Neural cell (in vitro differentiated cells): ENCODE results near the gene NUFIP1. TPM values are rescaled to one million over a fixed set of nuclear protein-coding genes. Genes with fewer than 3 reads are reported as not detected.

Experiments used
- H2AFZ ChIP-seq: fragments of 200-600, 300-800 bp; sonication (generic), shearing (Covaris generic); 2 replicates; pipeline ENCODE4 v1.6.0; 2014; ENCODE audit warnings: low read depth, mild to moderate bottlenecking, antibody characterized with exemption, low read length, moderate library complexity
- H3F3A ChIP-seq: fragments of 200-600 bp; shearing (Covaris generic); 2 replicates; pipeline ENCODE4 v1.6.1; 2016; ENCODE audit warnings: mild to moderate bottlenecking, moderate library complexity, mixed read lengths, antibody characterized with exemption, low read length; ENCODE audit not compliant: insufficient read depth, poor library complexity, severe bottlenecking
- H3K27ac ChIP-seq: fragments of 200-600, 300-800 bp; sonication (generic), shearing (Covaris generic); 2 replicates; pipeline ENCODE4 v1.5.1; 2014; ENCODE audit warnings: mild to moderate bottlenecking, low read length, moderate library complexity
- H3K27me3 ChIP-seq: fragments of 300-800, 200-600 bp; sonication (generic), shearing (Covaris generic); 2 replicates; pipeline ENCODE4 v1.6.0; 2014; ENCODE audit warnings: mild to moderate bottlenecking, low read depth, low read length, moderate library complexity; ENCODE audit not compliant: insufficient read depth
- H3K36me3 ChIP-seq: fragments of 300-800, 200-600 bp; sonication (generic), shearing (Covaris generic); 2 replicates; pipeline ENCODE4 v1.5.1; 2014; ENCODE audit warnings: mild to moderate bottlenecking, antibody characterized with exemption, low read length, moderate library complexity; ENCODE audit not compliant: insufficient read depth
- H3K4me2 ChIP-seq: fragments of 300-800, 200-600 bp; sonication (generic), shearing (Covaris generic); 2 replicates; pipeline ENCODE4 v1.6.0; 2014; ENCODE audit warnings: mild to moderate bottlenecking, low read length
- H3K4me3 ChIP-seq: fragments of 300-800, 200-600 bp; sonication (generic), shearing (Covaris generic); 2 replicates; pipeline ENCODE4 v1.5.1; 2014; ENCODE audit warnings: mild to moderate bottlenecking, low read length, moderate library complexity
- H3K79me2 ChIP-seq: fragments of 200-600 bp; shearing (Covaris generic); replicated peaks from 2 replicates; pipeline ENCODE4 v1.6.0; 2014; ENCODE audit warnings: mild to moderate bottlenecking, low read length, moderate library complexity; ENCODE audit not compliant: insufficient read depth
- H3K9ac ChIP-seq: fragments of 300-800, 200-600 bp; sonication (generic), shearing (Covaris generic); 2 replicates; pipeline ENCODE4 v1.6.1; 2016; ENCODE audit warnings: mild to moderate bottlenecking, low read length, mixed read lengths
- H3K9me2 ChIP-seq: fragments of 200-600 bp; shearing (Covaris generic); 2 replicates; pipeline ENCODE4 v1.6.1; 2016; ENCODE audit warnings: mild to moderate bottlenecking, low read length, mixed read lengths; ENCODE audit not compliant: insufficient read depth
- H3K9me3 ChIP-seq: fragments of 200-600, 300-800 bp; sonication (generic), shearing (Covaris generic); 2 replicates; pipeline ENCODE4 v1.6.1; 2016; ENCODE audit warnings: mild to moderate bottlenecking, mixed run types, low read length, moderate library complexity, mixed read lengths
- H4K20me1 ChIP-seq: fragments of 200-600 bp; shearing (Covaris generic); 2 replicates; pipeline ENCODE4 v1.6.1; 2016; ENCODE audit warnings: mild to moderate bottlenecking, mixed run types; ENCODE audit not compliant: insufficient read depth
- CTCF ChIP-seq: fragments of 450-650 bp; IDR thresholded peaks from 2 replicates; pipeline ENCODE4 v1.5.1; 2014; ENCODE audit warnings: antibody characterized with exemption, mild to moderate bottlenecking, moderate library complexity; ENCODE audit not compliant: poor library complexity, severe bottlenecking
- EP300 ChIP-seq: fragments of 450-650 bp; conservative IDR thresholded peaks from 2 replicates; pipeline ENCODE4 v1.6.1; 2014; ENCODE audit warnings: antibody characterized with exemption, mild to moderate bottlenecking, moderate library complexity; ENCODE audit not compliant: poor library complexity, severe bottlenecking
- EZH2 ChIP-seq: fragments of 200-600, 300-800 bp; shearing (Covaris generic), sonication (generic); IDR thresholded peaks from 2 replicates; pipeline ENCODE4 v1.6.1; 2014; ENCODE audit warnings: antibody characterized with exemption, low read length, borderline replicate concordance, mild to moderate bottlenecking; ENCODE audit not compliant: insufficient read depth, poor library complexity, severe bottlenecking
- MXI1 ChIP-seq: fragments of 450-650 bp; conservative IDR thresholded peaks from 2 replicates; pipeline ENCODE4 v1.6.1; 2014; ENCODE audit warnings: antibody characterized with exemption, mild to moderate bottlenecking; ENCODE audit not compliant: poor library complexity, severe bottlenecking
- POLR2AphosphoS5 ChIP-seq: IDR thresholded peaks from 2 replicates; pipeline ENCODE4 v1.6.1; 2012
- RAD21 ChIP-seq: fragments of 450-650 bp; conservative IDR thresholded peaks from 2 replicates; pipeline ENCODE4 v1.6.1; 2014; ENCODE audit warnings: antibody characterized with exemption, mild to moderate bottlenecking, moderate library complexity
- SMC3 ChIP-seq: fragments of 450-650 bp; conservative IDR thresholded peaks from 2 replicates; pipeline ENCODE4 v1.6.1; 2014; ENCODE audit warnings: antibody characterized with exemption, mild to moderate bottlenecking, moderate library complexity; ENCODE audit not compliant: poor library complexity
- TAF1 ChIP-seq: IDR thresholded peaks from 2 replicates; pipeline ENCODE4 v1.6.1; 2012; ENCODE audit warnings: low read depth
- polyA plus RNA-seq: library from polyadenylated mRNA; depleted of rRNA; stranded (reverse); fragments of >200 nt; gene quantifications from 2 replicates; pipeline ENCODE4 v1.2.3, GENCODE V29; 2014
- TF ChIP-seq, protein P1 (sequence below): IDR thresholded peaks from 2 replicates; pipeline ENCODE4 v1.6.1; 2012; ENCODE audit warnings: borderline replicate concordance

Gene NUFIP1
- polyA plus RNA-seq, 1 donor from 2014 or later = 11.0 TPM

DNA sequence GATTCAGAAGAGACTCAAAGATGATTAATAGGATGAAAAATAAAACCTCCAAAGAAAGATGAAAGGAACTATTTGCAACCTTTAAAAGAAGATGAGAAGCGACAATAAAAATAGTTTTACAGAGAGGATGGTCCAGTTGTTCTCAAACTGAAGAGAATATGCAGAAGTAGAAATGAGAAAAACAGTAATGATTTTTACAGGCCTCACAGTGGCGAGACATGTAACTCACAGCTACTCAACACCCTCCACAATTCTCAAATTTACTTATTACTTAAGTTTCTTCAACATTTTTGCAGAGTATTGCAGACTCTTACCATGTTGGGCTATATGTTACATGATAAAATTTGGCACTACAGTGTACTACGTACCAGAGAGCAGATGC, 20.8 kb downstream of the NUFIP1 start:
- H4K20me1 ChIP-seq = no peaks in the 10 kb centered on the region
- no peaks in the 10 kb centered on the region for H3K27me3 ChIP-seq
- H3K27ac ChIP-seq = no peak overlapping the region
- H3K79me2 ChIP-seq = no peaks in the 10 kb centered on the region
- peaks cover 16% of the 10 kb centered on the region for H3K36me3 ChIP-seq
- no peaks in the 10 kb centered on the region for H3K9me3 ChIP-seq
- no peaks in the 10 kb centered on the region for H3K9me2 ChIP-seq
- H2AFZ ChIP-seq = no peak overlapping the region
- no peak overlapping the region for H3K9ac ChIP-seq
- H3K4me2 ChIP-seq = no peak overlapping the region
- H3F3A ChIP-seq = no peaks in the 10 kb centered on the region
- TF ChIP-seq MXI1 (no peak), SMC3 (no peak), POLR2AphosphoS5 (no peak), TAF1 (no peak), EP300 (no peak), RAD21 (no peak), EZH2 (no peak), CTCF (no peak)
- TF ChIP-seq, protein P1, sequence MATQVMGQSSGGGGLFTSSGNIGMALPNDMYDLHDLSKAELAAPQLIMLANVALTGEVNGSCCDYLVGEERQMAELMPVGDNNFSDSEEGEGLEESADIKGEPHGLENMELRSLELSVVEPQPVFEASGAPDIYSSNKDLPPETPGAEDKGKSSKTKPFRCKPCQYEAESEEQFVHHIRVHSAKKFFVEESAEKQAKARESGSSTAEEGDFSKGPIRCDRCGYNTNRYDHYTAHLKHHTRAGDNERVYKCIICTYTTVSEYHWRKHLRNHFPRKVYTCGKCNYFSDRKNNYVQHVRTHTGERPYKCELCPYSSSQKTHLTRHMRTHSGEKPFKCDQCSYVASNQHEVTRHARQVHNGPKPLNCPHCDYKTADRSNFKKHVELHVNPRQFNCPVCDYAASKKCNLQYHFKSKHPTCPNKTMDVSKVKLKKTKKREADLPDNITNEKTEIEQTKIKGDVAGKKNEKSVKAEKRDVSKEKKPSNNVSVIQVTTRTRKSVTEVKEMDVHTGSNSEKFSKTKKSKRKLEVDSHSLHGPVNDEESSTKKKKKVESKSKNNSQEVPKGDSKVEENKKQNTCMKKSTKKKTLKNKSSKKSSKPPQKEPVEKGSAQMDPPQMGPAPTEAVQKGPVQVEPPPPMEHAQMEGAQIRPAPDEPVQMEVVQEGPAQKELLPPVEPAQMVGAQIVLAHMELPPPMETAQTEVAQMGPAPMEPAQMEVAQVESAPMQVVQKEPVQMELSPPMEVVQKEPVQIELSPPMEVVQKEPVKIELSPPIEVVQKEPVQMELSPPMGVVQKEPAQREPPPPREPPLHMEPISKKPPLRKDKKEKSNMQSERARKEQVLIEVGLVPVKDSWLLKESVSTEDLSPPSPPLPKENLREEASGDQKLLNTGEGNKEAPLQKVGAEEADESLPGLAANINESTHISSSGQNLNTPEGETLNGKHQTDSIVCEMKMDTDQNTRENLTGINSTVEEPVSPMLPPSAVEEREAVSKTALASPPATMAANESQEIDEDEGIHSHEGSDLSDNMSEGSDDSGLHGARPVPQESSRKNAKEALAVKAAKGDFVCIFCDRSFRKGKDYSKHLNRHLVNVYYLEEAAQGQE = no peak
- no peak overlapping the region for H3K4me3 ChIP-seq

GRCh38 chr13:44967704-44968433, 21.4 kb downstream of the NUFIP1 start:
- H3K9ac ChIP-seq = no peak overlapping the region
- peaks cover 21% of the 10 kb centered on the region for H3K36me3 ChIP-seq
- no peaks in the 10 kb centered on the region for H3F3A ChIP-seq
- no peaks in the 10 kb centered on the region for H3K27me3 ChIP-seq
- TF ChIP-seq SMC3 = no peak
- TF ChIP-seq, protein P1 = no peak
- no peak for TF ChIP-seq POLR2AphosphoS5
- TF ChIP-seq EP300 = no peak
- TF ChIP-seq EZH2 = no peak
- TF ChIP-seq CTCF = no peak
- no peak for TF ChIP-seq RAD21
- no peak overlapping the region for H3K4me2 ChIP-seq
- peaks cover under 1% of the 10 kb centered on the region for H3K9me3 ChIP-seq
- no peak overlapping the region for H2AFZ ChIP-seq
- H3K9me2 ChIP-seq = no peaks in the 10 kb centered on the region
- H3K27ac ChIP-seq = no peak overlapping the region
- no peaks in the 10 kb centered on the region for H4K20me1 ChIP-seq
- no peak overlapping the region for H3K4me3 ChIP-seq
- no peaks in the 10 kb centered on the region for H3K79me2 ChIP-seq
